ENCODE measurements around the gene CYP4A22. TPM values are rescaled to one million over a fixed set of nuclear protein-coding genes. Genes with fewer than 3 reads are reported as not detected.
A peak's percentile ranks its signal among the peaks of the same experiment; 100 is the strongest.
"Not testable (repeated sequence)": the region's sequence is repeated elsewhere in the genome, so short reads cannot be mapped to it uniquely, and the experiment has no call there.

Gene CYP4A22
- total RNA-seq, result not detected in 2 replicates

- no peak within 1 kb of the TSS for H3K4me3 Mint-ChIP-seq
- H3K36me3 Mint-ChIP-seq (ENCODE audit: low read depth), result no peaks in the 10 kb centered on the region
- no peaks in the 10 kb centered on the region for H3K9me3 Mint-ChIP-seq
- H3K27me3 Mint-ChIP-seq (ENCODE audit: insufficient read depth), result peaks cover 5% of the 10 kb centered on the region
- intact Hi-C loops (cut with micrococcal nuclease), result no loop called here
- no peaks in the 10 kb centered on the region for H3K4me1 Mint-ChIP-seq (ENCODE audit: low read depth)
- DNase-seq (ENCODE audit: low spot score), result no peak
- H3K27ac Mint-ChIP-seq, result no peak within 1 kb of the TSS
These were observed at the start of gene CYP4A22 for GRCh38 chr1:47137198-47137597. TSS of gene CYP4A22 (plus strand) at chr1:47137441. CDS start at chr1:47137486, 45 bp downstream.

DNA sequence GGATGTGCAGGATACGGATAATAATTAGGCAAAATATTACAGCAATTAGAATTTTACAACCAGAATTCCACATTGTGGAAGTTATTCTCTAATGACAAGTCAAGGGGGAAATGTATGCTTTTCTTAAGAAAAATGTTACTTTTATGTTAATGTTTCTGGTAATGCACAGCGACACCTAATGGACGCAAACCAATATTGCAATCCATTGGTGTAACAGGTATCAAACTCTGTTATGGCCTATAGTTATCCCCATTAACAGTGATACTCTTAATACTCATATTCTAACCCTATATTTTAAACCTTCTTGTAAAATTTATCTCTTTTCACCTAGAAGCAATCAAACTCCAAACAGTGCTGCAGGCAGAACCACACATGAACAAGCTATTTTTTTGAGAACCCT, 47.9 kb upstream of the CYP4A22 start:
- H3K4me1 Mint-ChIP-seq (ENCODE audit: low read depth); H3K36me3 Mint-ChIP-seq (ENCODE audit: low read depth); H3K9me3 Mint-ChIP-seq; H3K27me3 Mint-ChIP-seq (ENCODE audit: insufficient read depth); H3K4me3 Mint-ChIP-seq; intact Hi-C loops (cut with micrococcal nuclease); H3K27ac Mint-ChIP-seq: not testable (repeated sequence)
- peak; percentile 12 for DNase-seq (ENCODE audit: low spot score)

DNA sequence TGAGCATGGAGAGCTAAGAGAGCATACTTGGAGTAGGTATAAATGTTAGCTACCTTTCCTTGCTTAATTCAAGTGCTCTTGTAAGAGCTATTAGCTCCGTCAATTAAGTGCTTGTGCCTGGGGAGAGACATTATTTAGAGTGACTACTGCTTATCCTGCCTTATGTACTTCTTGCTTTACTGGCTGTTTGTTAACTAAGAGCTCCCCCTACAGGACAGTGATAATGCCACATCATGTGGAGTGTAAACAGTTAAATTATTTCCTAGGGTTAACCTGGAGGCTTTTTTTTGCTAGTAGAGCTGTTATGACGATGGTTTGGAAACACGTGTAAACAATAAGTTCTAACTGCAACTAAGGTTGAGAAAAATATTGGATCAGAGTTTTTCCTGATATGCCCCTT, 45.8 kb upstream of the CYP4A22 start:
- H3K36me3 Mint-ChIP-seq (ENCODE audit: low read depth); H3K9me3 Mint-ChIP-seq; H3K27me3 Mint-ChIP-seq (ENCODE audit: insufficient read depth); H3K4me3 Mint-ChIP-seq; DNase-seq (ENCODE audit: low spot score); H3K27ac Mint-ChIP-seq; H3K4me1 Mint-ChIP-seq (ENCODE audit: low read depth); intact Hi-C loops (cut with micrococcal nuclease): not testable (repeated sequence)

- peaks cover 9% of the 10 kb centered on the region for H3K9me3 Mint-ChIP-seq
- no peaks in the 10 kb centered on the region for H3K4me1 Mint-ChIP-seq (ENCODE audit: low read depth)
- H3K27me3 Mint-ChIP-seq (ENCODE audit: insufficient read depth), result peaks cover 5% of the 10 kb centered on the region
- no peak for DNase-seq (ENCODE audit: low spot score)
- intact Hi-C loops (cut with micrococcal nuclease), result no loop called here
- no peak overlapping the region for H3K27ac Mint-ChIP-seq
- H3K4me3 Mint-ChIP-seq, result no peak overlapping the region
- no peaks in the 10 kb centered on the region for H3K36me3 Mint-ChIP-seq (ENCODE audit: low read depth)
These were observed 32.4 kb upstream of the CYP4A22 start for GRCh38 chr1:47104816-47105215.

DNA sequence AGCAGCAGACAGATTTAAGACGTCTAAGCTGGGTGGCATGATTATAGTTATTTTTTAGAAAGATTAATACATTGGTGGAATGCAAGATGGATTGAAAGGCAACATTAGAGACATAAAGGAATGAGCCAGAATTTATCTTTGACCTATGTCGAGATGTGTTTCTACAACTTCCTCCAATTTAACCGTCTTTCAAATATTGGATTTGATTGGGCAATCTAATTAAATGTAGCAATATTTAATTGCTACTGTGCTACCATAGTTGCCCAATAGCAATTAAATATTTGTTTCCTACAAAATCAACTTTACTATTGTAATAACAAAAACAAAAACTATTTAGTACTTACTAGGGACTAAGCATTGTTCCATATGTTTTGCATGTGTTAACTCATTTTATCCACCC, 30.4 kb upstream of the CYP4A22 start:
- intact Hi-C loops (cut with micrococcal nuclease), result no loop called here
- Mint-ChIP-seq H3K36me3 (ENCODE audit: low read depth) (no peaks in the 10 kb centered on the region), H3K9me3 (peaks cover 8% of the 10 kb centered on the region), H3K27ac (no peak overlapping the region), H3K4me1 (ENCODE audit: low read depth) (no peaks in the 10 kb centered on the region), H3K27me3 (ENCODE audit: insufficient read depth) (peaks cover 2% of the 10 kb centered on the region), H3K4me3 (no peak overlapping the region)
- no peak for DNase-seq (ENCODE audit: low spot score)

GRCh38 chr1:47107851-47108574, 29.2 kb upstream of the CYP4A22 start:
- H3K27me3 Mint-ChIP-seq (ENCODE audit: insufficient read depth); H3K9me3 Mint-ChIP-seq; H3K4me1 Mint-ChIP-seq (ENCODE audit: low read depth); DNase-seq (ENCODE audit: low spot score); H3K4me3 Mint-ChIP-seq; H3K36me3 Mint-ChIP-seq (ENCODE audit: low read depth); H3K27ac Mint-ChIP-seq; intact Hi-C loops (cut with micrococcal nuclease): not testable (repeated sequence)

GRCh38 chr1:47109482-47109881, 27.8 kb upstream of the CYP4A22 start:
- H3K9me3 Mint-ChIP-seq; H3K27ac Mint-ChIP-seq; H3K36me3 Mint-ChIP-seq (ENCODE audit: low read depth); H3K4me3 Mint-ChIP-seq; intact Hi-C loops (cut with micrococcal nuclease); DNase-seq (ENCODE audit: low spot score); H3K27me3 Mint-ChIP-seq (ENCODE audit: insufficient read depth); H3K4me1 Mint-ChIP-seq (ENCODE audit: low read depth): not testable (repeated sequence)

- DNase-seq (ENCODE audit: low spot score), result no peak
These were observed 24.1 kb upstream of the CYP4A22 start for GRCh38 chr1:47113178-47113577.

DNA sequence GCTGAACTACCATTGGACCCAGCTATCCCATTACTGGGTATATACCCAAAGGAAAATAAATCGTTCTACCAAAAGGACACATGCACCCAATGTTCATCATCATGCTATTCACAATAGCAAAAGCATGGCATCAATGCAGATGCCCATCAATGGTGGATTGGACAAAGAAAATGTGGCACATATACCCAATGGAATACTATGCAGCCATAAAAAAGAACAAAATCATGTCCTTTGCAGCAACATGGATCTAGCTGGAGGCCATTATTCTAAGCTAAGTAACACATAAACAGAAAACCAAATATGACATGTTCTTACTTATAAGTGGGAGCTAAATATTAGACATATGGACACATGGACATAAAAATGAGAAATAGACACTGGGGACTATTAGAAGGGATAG, 16.2 kb upstream of the CYP4A22 start:
- DNase-seq (ENCODE audit: low spot score); intact Hi-C loops (cut with micrococcal nuclease); H3K36me3 Mint-ChIP-seq (ENCODE audit: low read depth); H3K4me1 Mint-ChIP-seq (ENCODE audit: low read depth); H3K4me3 Mint-ChIP-seq; H3K27me3 Mint-ChIP-seq (ENCODE audit: insufficient read depth); H3K27ac Mint-ChIP-seq; H3K9me3 Mint-ChIP-seq: not testable (repeated sequence)

More at GRCh38 chr1:47113178-47113577, 24.1 kb upstream of the CYP4A22 start:
- Mint-ChIP-seq H3K36me3 (ENCODE audit: low read depth) (no peaks in the 10 kb centered on the region), H3K4me1 (ENCODE audit: low read depth) (no peaks in the 10 kb centered on the region), H3K4me3 (no peak overlapping the region), H3K27me3 (ENCODE audit: insufficient read depth) (peaks cover 2% of the 10 kb centered on the region), H3K9me3 (peaks cover 4% of the 10 kb centered on the region), H3K27ac (no peak overlapping the region)
- intact Hi-C loops (cut with micrococcal nuclease), result no loop called here

DNA sequence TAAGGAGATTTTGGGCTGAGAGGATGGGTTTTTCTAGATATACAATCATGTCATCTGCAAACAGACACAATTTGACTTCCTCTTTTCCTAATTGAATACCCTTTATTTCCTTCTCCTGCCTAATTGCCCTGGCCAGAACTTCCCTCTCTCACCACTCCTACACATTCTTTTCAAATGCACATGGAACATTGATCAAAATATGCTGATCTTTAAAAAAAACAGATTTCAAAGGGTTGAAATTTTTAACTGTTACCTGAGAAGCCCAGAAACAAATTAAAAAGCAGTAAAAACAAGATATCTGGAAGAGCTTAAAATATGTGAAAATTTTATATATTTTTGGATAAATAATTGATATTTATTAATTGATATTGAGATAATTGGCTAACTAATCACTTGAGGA, 12.4 kb upstream of the CYP4A22 start:
- DNase-seq (ENCODE audit: low spot score); H3K4me3 Mint-ChIP-seq; H3K27ac Mint-ChIP-seq; H3K36me3 Mint-ChIP-seq (ENCODE audit: low read depth); H3K4me1 Mint-ChIP-seq (ENCODE audit: low read depth); intact Hi-C loops (cut with micrococcal nuclease); H3K9me3 Mint-ChIP-seq; H3K27me3 Mint-ChIP-seq (ENCODE audit: insufficient read depth): not testable (repeated sequence)

- H3K27ac Mint-ChIP-seq; H3K4me1 Mint-ChIP-seq (ENCODE audit: low read depth); H3K27me3 Mint-ChIP-seq (ENCODE audit: insufficient read depth); intact Hi-C loops (cut with micrococcal nuclease); DNase-seq (ENCODE audit: low spot score); H3K4me3 Mint-ChIP-seq; H3K36me3 Mint-ChIP-seq (ENCODE audit: low read depth); H3K9me3 Mint-ChIP-seq: not testable (repeated sequence)
These were observed 10.2 kb upstream of the CYP4A22 start for GRCh38 chr1:47126997-47127396.

- Mint-ChIP-seq H3K4me1 (ENCODE audit: low read depth) (no peaks in the 10 kb centered on the region), H3K9me3 (peaks cover 3% of the 10 kb centered on the region), H3K4me3 (no peak overlapping the region), H3K27ac (no peak overlapping the region), H3K27me3 (ENCODE audit: insufficient read depth) (peaks cover 2% of the 10 kb centered on the region), H3K36me3 (ENCODE audit: low read depth) (no peaks in the 10 kb centered on the region)
- DNase-seq (ENCODE audit: low spot score), result no peak
- intact Hi-C loops (cut with micrococcal nuclease), result no loop called here
These were observed 9.0 kb upstream of the CYP4A22 start for GRCh38 chr1:47128221-47128620.

GRCh38 chr1:47128854-47129253, 8.4 kb upstream of the CYP4A22 start:
- H3K27ac Mint-ChIP-seq; H3K36me3 Mint-ChIP-seq (ENCODE audit: low read depth); H3K9me3 Mint-ChIP-seq; intact Hi-C loops (cut with micrococcal nuclease); H3K27me3 Mint-ChIP-seq (ENCODE audit: insufficient read depth); H3K4me3 Mint-ChIP-seq; H3K4me1 Mint-ChIP-seq (ENCODE audit: low read depth); DNase-seq (ENCODE audit: low spot score): not testable (repeated sequence)
